Measurements from ENCODE around the gene PRB2.

- TF ChIP-seq POLR2AphosphoS5 (IDR thresholded peaks at IDR 0.05; ENCODE audit: insufficient read depth, low read depth, low read length) (no peak), POLR2A (IDR thresholded peaks at IDR 0.05; ENCODE audit: low read depth, low read length) (no peak), MYC (IDR thresholded peaks at IDR 0.05; ENCODE audit: low read depth, low read length) (no peak)
- TF ChIP-seq, protein P1, sequence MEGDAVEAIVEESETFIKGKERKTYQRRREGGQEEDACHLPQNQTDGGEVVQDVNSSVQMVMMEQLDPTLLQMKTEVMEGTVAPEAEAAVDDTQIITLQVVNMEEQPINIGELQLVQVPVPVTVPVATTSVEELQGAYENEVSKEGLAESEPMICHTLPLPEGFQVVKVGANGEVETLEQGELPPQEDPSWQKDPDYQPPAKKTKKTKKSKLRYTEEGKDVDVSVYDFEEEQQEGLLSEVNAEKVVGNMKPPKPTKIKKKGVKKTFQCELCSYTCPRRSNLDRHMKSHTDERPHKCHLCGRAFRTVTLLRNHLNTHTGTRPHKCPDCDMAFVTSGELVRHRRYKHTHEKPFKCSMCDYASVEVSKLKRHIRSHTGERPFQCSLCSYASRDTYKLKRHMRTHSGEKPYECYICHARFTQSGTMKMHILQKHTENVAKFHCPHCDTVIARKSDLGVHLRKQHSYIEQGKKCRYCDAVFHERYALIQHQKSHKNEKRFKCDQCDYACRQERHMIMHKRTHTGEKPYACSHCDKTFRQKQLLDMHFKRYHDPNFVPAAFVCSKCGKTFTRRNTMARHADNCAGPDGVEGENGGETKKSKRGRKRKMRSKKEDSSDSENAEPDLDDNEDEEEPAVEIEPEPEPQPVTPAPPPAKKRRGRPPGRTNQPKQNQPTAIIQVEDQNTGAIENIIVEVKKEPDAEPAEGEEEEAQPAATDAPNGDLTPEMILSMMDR (IDR thresholded peaks at IDR 0.05; ENCODE audit: extremely low read depth in 1 of 2, insufficient read depth in 1 of 2, low read depth in 1 of 2, low read length in 2 of 2) = no peak
- TF ChIP-seq, protein P2, sequence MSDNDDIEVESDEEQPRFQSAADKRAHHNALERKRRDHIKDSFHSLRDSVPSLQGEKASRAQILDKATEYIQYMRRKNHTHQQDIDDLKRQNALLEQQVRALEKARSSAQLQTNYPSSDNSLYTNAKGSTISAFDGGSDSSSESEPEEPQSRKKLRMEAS (IDR thresholded peaks at IDR 0.05; ENCODE audit: insufficient read depth, insufficient read length) = no peak
These were observed 50.9 kb downstream of the PRB2 start for GRCh38 chr12:11344500-11344899.

Measured in endothelial cell of umbilical vein (primary cell).